SHP77 treated with DMSO at 0.1 percent for 48 hours (cell line): ENCODE results near the gene METTL26.
A peak's percentile ranks its signal among the peaks of the same experiment; 100 is the strongest.

Experiments
- DNase-seq: peaks from one replicate; lab custom pipeline; 2025; lab: John Stamatoyannopoulos, UW

The METTL26 gene

GRCh38 chr16:658679-659571 lies 22.8 kb upstream of the METTL26 start:
- no peak for DNase-seq

GRCh38 chr16:657487-657886 lies 21.4 kb upstream of the METTL26 start:
- no peak for DNase-seq

GRCh38 chr16:654034-654433 lies 17.9 kb upstream of the METTL26 start:
- DNase-seq, result no peak

- DNase-seq, result no peak
These were observed 16.6 kb upstream of the METTL26 start for GRCh38 chr16:652454-653305.

- DNase-seq, result no peak
These were observed 15.7 kb upstream of the METTL26 start for GRCh38 chr16:651844-652243.

- DNase-seq, result no peak
These were observed 13.5 kb upstream of the METTL26 start for GRCh38 chr16:649631-650030.

- DNase-seq, result peak; percentile 69
These were observed 12.9 kb upstream of the METTL26 start, which contains the start of gene WDR90 for GRCh38 chr16:648781-649589. Gene WDR90, plus strand, starts transcription at chr16:649365. Its CDS starts 52 bp downstream, at chr16:649417.

- peak; percentile 9 for DNase-seq
These were observed 12.1 kb upstream of the METTL26 start for GRCh38 chr16:648071-648780.

GRCh38 chr16:647173-647902 lies 11.2 kb upstream of the METTL26 start:
- no peak for DNase-seq

- DNase-seq, result no peak
These were observed 10.6 kb upstream of the METTL26 start for GRCh38 chr16:646679-647172.

GRCh38 chr16:645852-646678 lies 10.0 kb upstream of the METTL26 start:
- DNase-seq, result no peak

GRCh38 chr16:644556-644955 lies 8.5 kb upstream of the METTL26 start:
- no peak for DNase-seq

GRCh38 chr16:643050-643368 lies 6.9 kb upstream of the METTL26 start:
- no peak for DNase-seq

- DNase-seq, result no peak
These were observed 6.3 kb upstream of the METTL26 start for GRCh38 chr16:642189-643049.

- DNase-seq, result peak; percentile 33
These were observed 5.5 kb upstream of the METTL26 start, which contains the start of gene MCRIP2 for GRCh38 chr16:641326-642188. Gene MCRIP2, plus strand, starts transcription at chr16:641828. Its CDS starts 164 bp downstream, at chr16:641992.

- DNase-seq, result no peak
These were observed 4.5 kb upstream of the METTL26 start for GRCh38 chr16:640614-641013.

- DNase-seq, result no peak
These were observed 2.7 kb upstream of the METTL26 start for GRCh38 chr16:638836-639235.
